Spleen (tissue), 7 donors: ENCODE data around the gene ARID5B.

Experiments
- POLR2A ChIP-seq, 3 donors: fragments of 450-650 bp; IDR thresholded peaks; one replicate each; pipeline ENCODE4 v1.5.1; 2017; ENCODE audit warnings: antibody characterized with exemption in 3 of 3, mild to moderate bottlenecking in 1 of 3
- POLR2AphosphoS5 ChIP-seq, 3 donors: sonication (generic); formaldehyde crosslinking; IDR thresholded peaks; one replicate each; pipeline ENCODE4 v1.5.1; 2017; ENCODE audit warnings: antibody characterized with exemption in 3 of 3
- TF ChIP-seq, protein P1 (sequence below), 11 experiments: fragments of 200-600 bp in 7 of 11; fragments of 450-650 bp in 4 of 11; sonication (generic) in 4 of 11; IDR thresholded peaks in 8 of 11; conservative IDR thresholded peaks in 3 of 11; 1 replicate in 7 of 11; 2 replicates in 4 of 11; pipeline versions ENCODE4 v1.4.0 to v1.8.0; 2016 to 2021; ENCODE audit warnings: antibody characterized with exemption in 11 of 11, inconsistent platforms in 4 of 11, mild to moderate bottlenecking in 1 of 11
- donor health status: DM: no; HTN: no; CAD: no; lungs with moderate emphysema.
- donor health status: DM: no; HTN: no; CAD: no.
- donor health status: DM: no; HTN: no; CAD: no.

DNA sequence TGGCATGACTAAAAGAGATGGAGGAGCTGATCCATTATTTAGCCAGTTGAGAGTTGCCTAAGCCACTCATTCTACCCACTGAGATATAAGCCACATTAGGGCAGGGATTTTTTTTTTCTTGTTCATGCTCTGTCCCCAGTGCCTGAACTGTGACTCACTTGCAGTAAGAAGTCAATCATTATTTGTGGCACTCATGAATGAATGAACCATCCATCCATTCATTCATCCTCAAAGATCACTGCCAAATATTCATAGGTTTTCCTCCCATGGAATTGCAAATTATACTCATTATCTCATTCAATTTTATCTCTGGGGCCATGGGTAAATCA, 22.8 kb upstream of the ARID5B start:
- TF ChIP-seq, protein P1, sequence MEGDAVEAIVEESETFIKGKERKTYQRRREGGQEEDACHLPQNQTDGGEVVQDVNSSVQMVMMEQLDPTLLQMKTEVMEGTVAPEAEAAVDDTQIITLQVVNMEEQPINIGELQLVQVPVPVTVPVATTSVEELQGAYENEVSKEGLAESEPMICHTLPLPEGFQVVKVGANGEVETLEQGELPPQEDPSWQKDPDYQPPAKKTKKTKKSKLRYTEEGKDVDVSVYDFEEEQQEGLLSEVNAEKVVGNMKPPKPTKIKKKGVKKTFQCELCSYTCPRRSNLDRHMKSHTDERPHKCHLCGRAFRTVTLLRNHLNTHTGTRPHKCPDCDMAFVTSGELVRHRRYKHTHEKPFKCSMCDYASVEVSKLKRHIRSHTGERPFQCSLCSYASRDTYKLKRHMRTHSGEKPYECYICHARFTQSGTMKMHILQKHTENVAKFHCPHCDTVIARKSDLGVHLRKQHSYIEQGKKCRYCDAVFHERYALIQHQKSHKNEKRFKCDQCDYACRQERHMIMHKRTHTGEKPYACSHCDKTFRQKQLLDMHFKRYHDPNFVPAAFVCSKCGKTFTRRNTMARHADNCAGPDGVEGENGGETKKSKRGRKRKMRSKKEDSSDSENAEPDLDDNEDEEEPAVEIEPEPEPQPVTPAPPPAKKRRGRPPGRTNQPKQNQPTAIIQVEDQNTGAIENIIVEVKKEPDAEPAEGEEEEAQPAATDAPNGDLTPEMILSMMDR (IDR thresholded peaks at IDR 0.05 in 8 of 11, conservative IDR thresholded peaks at IDR 0.05 in 3 of 11) = no peak
- TF ChIP-seq POLR2A (IDR thresholded peaks at IDR 0.05) (no peak), POLR2AphosphoS5 (IDR thresholded peaks at IDR 0.05) (no peak)
